OCI-LY1 (cell line): ENCODE data around the gene NRGN.

Experiments
- H2AFZ ChIP-seq: fragments of 200-600 bp; sonication (generic), shearing (Covaris generic); 2 replicates; pipeline ENCODE4 v1.6.0; 2014; ENCODE audit warnings: antibody characterized with exemption, mild to moderate bottlenecking, low read length
- H3F3A ChIP-seq: fragments of 200-600 bp; sonication (generic), shearing (Covaris generic); 2 replicates; pipeline ENCODE4 v1.6.0; 2014; ENCODE audit warnings: mild to moderate bottlenecking, antibody characterized with exemption, low read length, moderate library complexity; ENCODE audit not compliant: insufficient read depth
- H3K27ac ChIP-seq: fragments of 200-600 bp; sonication (generic); 2 replicates; pipeline ENCODE4 v1.5.1; 2014; ENCODE audit warnings: low read length, mixed run types, mild to moderate bottlenecking, low read depth; ENCODE audit not compliant: poor library complexity, severe bottlenecking
- H3K27me3 ChIP-seq: fragments of 200-600 bp; sonication (generic); 2 replicates; pipeline ENCODE4 v1.6.0; 2014; ENCODE audit warnings: antibody characterized with exemption, mild to moderate bottlenecking, low read length, moderate library complexity; ENCODE audit not compliant: insufficient read depth
- H3K36me3 ChIP-seq: fragments of 200-600 bp; sonication (generic); 2 replicates; pipeline ENCODE4 v1.6.1; 2014; ENCODE audit warnings: mild to moderate bottlenecking, antibody characterized with exemption, low read length, moderate library complexity, mixed read lengths; ENCODE audit not compliant: insufficient read depth
- H3K4me1 ChIP-seq: fragments of 200-600 bp; sonication (generic); 2 replicates; pipeline ENCODE4 v1.5.1; 2014; ENCODE audit warnings: mild to moderate bottlenecking, low read length, moderate library complexity; ENCODE audit not compliant: insufficient read depth, severe bottlenecking
- H3K4me2 ChIP-seq: fragments of 200-600 bp; sonication (generic), shearing (Covaris generic); 2 replicates; pipeline ENCODE4 v1.6.1; 2014; ENCODE audit warnings: low read length
- H3K4me3 ChIP-seq: fragments of 200-600 bp; sonication (generic); 2 replicates; pipeline ENCODE4 v1.5.1; 2014; ENCODE audit warnings: low read length, low read depth, mild to moderate bottlenecking, mixed read lengths; ENCODE audit not compliant: poor library complexity, severe bottlenecking
- H3K79me2 ChIP-seq: fragments of 200-600 bp; shearing (Covaris generic); 2 replicates; pipeline ENCODE4 v1.6.1; 2016; ENCODE audit warnings: mixed run types, low read length, mixed read lengths; ENCODE audit not compliant: insufficient read depth
- H3K9ac ChIP-seq: fragments of 200-600 bp; sonication (generic), shearing (Covaris generic); 2 replicates; pipeline ENCODE4 v1.6.1; 2014; ENCODE audit warnings: mild to moderate bottlenecking, low read length, mixed read lengths
- H3K9me2 ChIP-seq: fragments of 200-600 bp; sonication (generic), shearing (Covaris generic); 2 replicates; pipeline ENCODE4 v1.6.1; 2014; ENCODE audit warnings: low read depth, mild to moderate bottlenecking, low read length, mixed read lengths
- H3K9me3 ChIP-seq: fragments of 200-600 bp; shearing (Covaris generic); 2 replicates; pipeline ENCODE4 v1.6.1; 2014; ENCODE audit warnings: low read length, mixed read lengths
- H4K20me1 ChIP-seq: fragments of 200-600 bp; sonication (generic), shearing (Covaris generic); 2 replicates; pipeline ENCODE4 v1.6.0; 2016; ENCODE audit warnings: mild to moderate bottlenecking, low read length; ENCODE audit not compliant: insufficient read depth
- CTCF ChIP-seq: fragments of 200-600 bp; sonication (generic), shearing (Covaris generic); IDR thresholded peaks from 2 replicates; pipeline ENCODE4 v1.5.1; 2017; ENCODE audit warnings: mild to moderate bottlenecking, antibody characterized with exemption, low read length, moderate library complexity, mixed read lengths
- EZH2 ChIP-seq: fragments of 200-600 bp; sonication (generic), shearing (Covaris generic); IDR thresholded peaks from 2 replicates; pipeline ENCODE4 v1.8.0; 2017; ENCODE audit warnings: borderline replicate concordance, mixed run types, mild to moderate bottlenecking, antibody characterized with exemption, low read length, moderate library complexity, mixed read lengths

The NRGN gene

GRCh38 chr11:124754309-124754708 is 14.6 kb downstream of the NRGN start:
- H3K36me3 ChIP-seq = no peaks in the 10 kb centered on the region
- TF ChIP-seq EZH2 (no peak), CTCF (no peak)
- no peaks in the 10 kb centered on the region for H4K20me1 ChIP-seq
- H3K9ac ChIP-seq = no peak overlapping the region
- H3K4me1 ChIP-seq = no peaks in the 10 kb centered on the region
- no peak overlapping the region for H3K4me3 ChIP-seq
- H3F3A ChIP-seq = no peaks in the 10 kb centered on the region
- H3K9me2 ChIP-seq = no peaks in the 10 kb centered on the region
- no peak overlapping the region for H2AFZ ChIP-seq
- no peaks in the 10 kb centered on the region for H3K79me2 ChIP-seq
- H3K27me3 ChIP-seq = 0 out of 2 replicates have a peak, but pooled peaks cover 3% of the 10 kb centered on the region
- H3K9me3 ChIP-seq = no peaks in the 10 kb centered on the region
- no peak overlapping the region for H3K27ac ChIP-seq
- no peak overlapping the region for H3K4me2 ChIP-seq

GRCh38 chr11:124754710-124755109 is 15.0 kb downstream of the NRGN start:
- Histone ChIP-seq H3K4me1 (no peaks in the 10 kb centered on the region), H3K27ac (no peak overlapping the region), H3K27me3 (0 out of 2 replicates have a peak, but pooled peaks cover 3% of the 10 kb centered on the region), H3K36me3 (no peaks in the 10 kb centered on the region), H4K20me1 (no peaks in the 10 kb centered on the region), H3K9ac (no peak overlapping the region), H3K9me2 (no peaks in the 10 kb centered on the region), H3K9me3 (no peaks in the 10 kb centered on the region), H3K79me2 (no peaks in the 10 kb centered on the region), H3F3A (no peaks in the 10 kb centered on the region), H3K4me2 (no peak overlapping the region), H3K4me3 (no peak overlapping the region), H2AFZ (no peak overlapping the region)
- TF ChIP-seq EZH2 = no peak
- TF ChIP-seq CTCF = no peak

DNA sequence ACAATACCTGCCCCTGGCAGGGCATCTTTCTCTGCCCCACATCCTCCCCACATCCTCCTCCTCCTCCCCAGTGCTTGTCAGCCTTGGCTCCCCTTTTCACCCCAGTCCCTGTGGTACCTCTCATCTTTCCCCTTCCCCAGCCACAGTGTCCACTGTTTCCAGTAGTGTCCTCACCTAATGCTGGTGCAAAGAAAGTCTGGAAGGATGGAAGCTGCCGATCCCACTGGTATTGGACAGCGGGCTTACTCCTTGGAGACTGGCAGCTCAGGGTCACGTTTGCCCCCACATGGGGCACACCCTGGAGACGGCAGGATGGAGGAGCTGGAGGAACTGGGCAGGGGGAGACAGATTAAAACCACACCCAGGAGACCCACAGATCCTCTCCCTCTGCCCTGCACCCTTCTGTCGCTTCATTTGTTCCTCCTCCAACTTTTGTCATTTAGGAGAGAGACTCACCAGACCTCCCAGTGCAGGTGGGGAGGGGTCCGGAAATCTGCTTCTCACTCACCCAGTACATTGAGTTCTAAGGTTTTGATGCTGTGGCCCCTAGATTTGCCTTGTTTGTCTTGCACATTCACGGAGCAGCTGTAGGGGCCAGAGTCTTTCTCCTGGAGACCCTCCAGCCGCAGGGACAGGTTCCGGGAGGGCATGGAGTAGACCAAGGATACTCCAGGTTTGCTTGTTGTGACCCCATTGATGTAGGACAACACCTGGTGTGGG is 16.5 kb downstream of the NRGN start:
- Histone ChIP-seq H3K9me2 (no peaks in the 10 kb centered on the region), H3K79me2 (no peaks in the 10 kb centered on the region), H3F3A (no peaks in the 10 kb centered on the region), H3K27ac (no peak overlapping the region), H2AFZ (no peak overlapping the region), H4K20me1 (no peaks in the 10 kb centered on the region), H3K4me1 (no peaks in the 10 kb centered on the region), H3K9me3 (no peaks in the 10 kb centered on the region), H3K36me3 (no peaks in the 10 kb centered on the region), H3K27me3 (0 out of 2 replicates have a peak, but pooled peaks cover 7% of the 10 kb centered on the region), H3K4me3 (no peak overlapping the region), H3K4me2 (no peak overlapping the region), H3K9ac (no peak overlapping the region)
- TF ChIP-seq EZH2 (no peak), CTCF (no peak)
